NCI-H2107 (cell line): Measurements from ENCODE around the gene NANOG.
"Not testable (repeated sequence)": the region's sequence is repeated elsewhere in the genome, so short reads cannot be mapped to it uniquely, and the experiment has no call there.

ENCODE experiments used
- DNase-seq: peaks from one replicate; lab custom pipeline; 2025; lab: John Stamatoyannopoulos, UW

Gene NANOG

DNA sequence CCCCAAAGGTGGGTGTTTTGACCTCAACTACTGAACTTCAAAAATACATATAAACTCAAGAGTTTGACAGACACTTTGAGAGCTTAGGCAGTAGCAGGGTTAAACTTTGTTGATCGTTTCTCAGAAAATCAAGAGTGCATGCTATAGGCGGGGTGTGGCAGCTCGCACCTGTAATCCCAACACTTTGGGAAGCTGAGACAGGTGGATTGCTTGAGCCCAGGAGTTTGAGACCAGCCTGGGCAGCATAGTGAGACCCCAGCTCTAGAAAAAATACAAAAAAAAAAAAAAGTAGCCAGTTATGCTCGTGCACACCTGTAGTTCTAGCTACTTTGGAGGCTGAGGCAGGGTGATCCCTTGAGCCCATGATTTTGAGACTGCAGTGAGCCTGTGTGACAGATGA lies 12.3 kb downstream of the NANOG start:
- DNase-seq: no peak

DNA sequence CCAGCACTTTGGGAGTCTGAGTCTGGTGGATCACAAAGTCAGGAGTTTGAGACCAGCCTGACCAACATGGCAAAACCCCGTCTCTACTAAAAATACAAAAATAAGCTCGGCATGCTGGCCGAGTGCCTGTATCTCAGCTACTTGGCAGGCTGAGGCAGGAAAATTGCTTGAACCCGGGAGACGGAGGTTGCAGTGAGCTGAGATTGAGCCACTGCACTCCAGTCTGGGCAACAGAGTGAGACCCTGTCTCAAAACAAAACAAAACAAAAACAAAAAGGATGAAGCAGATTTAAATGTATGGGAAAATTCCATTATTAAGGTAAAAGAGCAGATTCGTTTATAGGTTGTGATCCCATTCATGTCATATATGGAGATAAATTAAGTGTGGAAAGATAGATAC lies 17.1 kb downstream of the NANOG start:
- DNase-seq: not testable (repeated sequence)

DNA sequence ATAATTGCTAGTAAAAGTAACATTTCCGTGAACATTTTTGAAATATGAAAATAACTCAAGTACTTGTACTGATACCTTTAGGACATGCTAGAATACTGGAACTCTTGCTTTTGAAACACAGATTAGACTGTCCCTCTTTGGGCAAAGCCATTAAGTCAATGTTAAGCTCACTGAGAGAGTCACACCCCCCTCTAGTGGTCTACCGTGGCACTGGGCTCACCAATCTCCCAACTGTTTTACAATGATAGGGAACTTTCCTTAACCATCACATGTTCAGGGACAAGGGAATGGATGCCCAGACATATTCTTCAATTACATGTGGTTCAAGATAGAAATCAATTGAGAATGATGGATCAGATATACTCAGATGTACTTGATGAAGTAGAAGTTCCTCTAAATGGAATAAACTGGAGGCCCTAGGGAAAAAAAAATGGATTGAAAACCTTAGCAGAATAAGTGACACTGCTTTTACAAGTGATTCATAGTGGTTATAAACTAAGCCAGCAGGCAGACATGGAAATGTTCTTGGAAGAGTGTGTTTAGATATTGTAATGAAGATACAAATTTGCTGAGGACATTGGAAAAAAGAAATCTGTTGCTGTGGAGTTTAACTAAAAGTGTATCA lies 17.8 kb downstream of the NANOG start:
- DNase-seq: no peak

DNA sequence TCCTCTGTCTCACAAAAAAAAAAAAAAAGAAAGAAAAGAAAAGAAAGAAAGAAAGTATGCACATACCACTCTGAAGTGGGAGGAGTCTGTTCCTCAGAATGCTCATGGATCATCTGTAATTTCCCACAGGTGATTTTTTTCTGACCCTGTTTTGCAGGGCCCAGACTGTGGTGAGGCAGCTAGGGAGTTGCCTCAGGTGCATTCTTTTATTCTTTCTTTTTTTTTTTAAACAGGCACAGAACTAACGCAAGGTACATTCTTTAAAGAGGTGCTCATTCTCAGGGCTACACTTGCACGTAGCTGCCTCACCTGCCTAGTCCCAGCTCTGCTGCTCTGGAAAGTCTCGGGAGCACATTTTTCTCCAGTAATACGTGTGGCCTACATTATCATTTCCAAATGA lies 36.6 kb downstream of the NANOG start:
- not testable (repeated sequence) for DNase-seq

DNA sequence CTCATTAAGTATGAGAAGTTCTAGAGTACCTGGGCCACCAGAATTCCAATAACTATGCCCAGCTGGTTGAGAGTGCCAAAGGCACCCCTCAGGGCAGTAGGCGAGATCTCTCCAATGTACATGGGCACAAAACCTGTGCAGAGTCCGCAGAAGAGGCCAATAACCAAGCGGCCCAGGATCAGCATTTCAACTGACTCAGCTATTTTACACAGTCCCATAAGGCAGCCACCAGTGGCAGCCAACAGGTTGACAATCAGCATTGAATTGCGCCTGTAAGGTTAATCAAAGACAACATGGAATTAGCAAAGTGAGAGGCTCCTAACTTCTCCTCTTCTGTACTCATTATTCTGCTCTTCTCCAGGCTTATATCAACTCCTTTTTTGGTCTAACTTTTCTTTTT lies 40.5 kb downstream of the NANOG start:
- not testable (repeated sequence) for DNase-seq

DNA sequence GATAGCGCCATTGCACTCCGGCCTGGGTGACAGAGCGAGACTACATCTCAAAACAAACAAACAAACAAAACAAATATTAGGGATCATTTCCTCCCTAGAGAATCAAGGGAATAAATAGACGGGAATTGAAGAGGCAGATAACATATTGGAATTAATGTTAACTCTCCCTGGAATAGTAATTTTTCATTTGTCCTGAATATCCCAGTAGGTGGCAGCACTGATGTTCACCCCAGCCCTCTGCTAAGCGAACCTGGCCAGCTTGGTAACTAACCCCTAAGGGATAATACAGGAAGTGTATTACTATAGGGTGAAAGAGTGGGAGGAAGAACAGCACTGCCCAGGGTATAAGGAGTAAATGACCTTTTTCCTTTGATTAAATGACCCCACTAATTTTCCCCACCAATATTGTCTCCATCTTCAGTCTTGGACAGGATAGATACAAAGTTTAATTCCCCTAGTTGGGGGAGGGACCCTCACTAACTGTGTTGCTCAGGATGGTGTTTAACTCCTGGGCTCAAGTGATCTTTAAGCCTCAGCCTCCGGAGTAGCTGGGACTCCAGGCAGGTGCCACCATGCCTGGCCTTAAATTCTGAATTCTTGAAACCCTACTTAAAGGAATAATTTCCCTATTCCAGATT lies 43.0 kb downstream of the NANOG start:
- DNase-seq: no peak

DNA sequence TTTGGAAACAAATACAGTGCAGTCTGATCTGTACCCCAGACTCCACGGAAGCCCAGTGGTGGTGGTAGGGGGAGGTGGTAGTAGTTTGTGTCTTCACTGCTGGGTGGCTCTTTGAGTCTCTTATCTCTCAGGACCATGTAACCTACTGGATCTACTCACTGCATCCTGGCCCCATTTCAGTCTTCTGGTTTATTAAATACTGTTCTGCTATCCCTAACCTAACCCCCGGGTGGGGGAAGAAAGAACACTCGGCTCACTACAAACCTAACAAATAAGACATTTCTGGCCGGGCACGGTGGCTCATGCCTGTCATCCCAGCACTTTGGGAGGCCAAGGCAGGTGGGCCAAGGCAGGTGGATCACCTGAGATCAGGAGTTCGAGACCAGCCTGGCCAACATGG lies 44.0 kb downstream of the NANOG start:
- not testable (repeated sequence) for DNase-seq

DNA sequence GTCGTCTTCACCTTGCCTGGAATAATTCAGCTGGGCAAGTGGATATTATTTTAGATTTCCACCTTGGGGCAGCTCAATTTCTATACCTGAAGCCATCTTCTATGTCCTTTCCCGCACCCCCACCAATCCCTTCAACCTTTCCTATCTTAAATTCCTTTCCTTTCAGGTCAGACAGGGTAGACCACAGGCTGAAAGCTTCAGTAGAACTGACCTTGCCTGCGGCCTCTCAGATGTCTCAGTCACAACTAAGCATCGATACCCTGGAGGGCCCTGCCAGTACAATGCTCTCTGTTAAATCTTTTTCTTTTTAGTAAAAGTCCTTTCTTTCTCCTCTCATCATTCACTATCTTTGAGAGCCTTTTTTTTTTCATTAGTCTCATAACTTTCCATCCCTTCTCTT lies 44.6 kb downstream of the NANOG start:
- no peak for DNase-seq

DNA sequence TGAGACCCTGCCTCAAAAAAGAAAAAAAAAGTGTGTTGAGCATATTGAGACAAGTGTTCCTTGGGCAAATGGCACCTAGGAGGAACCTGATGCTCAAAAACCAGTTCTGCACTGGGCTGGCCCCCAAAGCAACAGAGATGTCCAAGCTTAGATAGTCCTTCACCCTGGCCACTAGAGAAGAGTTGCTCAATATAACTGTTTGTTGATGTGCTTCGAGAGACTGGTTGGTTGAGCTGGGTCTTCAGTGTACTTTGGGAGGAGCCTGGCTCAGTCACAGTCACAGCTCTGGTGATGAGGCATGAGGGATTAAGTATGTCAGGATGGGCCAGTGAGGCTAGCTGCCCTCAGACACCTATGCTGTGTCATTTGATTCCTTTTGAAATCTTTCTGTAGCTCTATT lies 45.5 kb downstream of the NANOG start:
- no peak for DNase-seq

DNA sequence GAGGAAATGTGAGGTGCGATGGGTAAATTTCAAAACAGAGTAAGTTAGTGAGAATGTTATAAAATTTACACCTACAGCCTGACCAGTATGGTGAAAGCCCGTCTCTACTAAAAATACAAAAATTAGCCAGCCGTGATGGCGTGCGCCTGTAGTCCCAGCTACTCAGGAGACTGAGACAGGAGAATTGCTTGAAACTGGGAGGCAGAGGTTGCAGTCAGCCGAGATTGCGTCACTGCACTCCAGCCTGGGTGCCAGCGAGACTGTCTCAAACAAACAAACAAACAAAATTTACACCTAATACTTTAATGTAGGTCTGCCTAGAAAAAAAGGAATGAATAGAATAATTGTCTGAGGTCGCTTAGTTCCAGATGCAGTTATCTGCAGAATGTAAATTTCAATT lies 45.9 kb downstream of the NANOG start:
- DNase-seq: no peak

DNA sequence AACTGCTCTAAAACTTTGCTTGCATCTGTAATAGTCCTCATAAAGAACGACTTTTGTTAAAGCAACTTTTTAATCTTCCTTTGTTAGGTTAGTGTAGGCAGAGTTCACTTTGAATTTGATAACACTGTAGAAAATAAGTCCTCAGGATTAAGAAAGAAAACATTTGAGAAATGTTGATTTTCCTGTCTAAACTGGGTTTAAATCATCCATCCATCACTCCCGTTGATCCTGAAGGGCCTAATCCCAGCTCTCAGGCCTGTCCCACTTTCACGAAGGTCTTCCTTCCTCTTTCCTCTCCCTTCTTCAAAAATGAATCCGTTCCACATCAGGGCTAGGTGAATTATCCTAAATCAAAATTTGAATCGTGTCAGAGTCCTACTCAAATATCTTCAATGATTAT lies 46.6 kb downstream of the NANOG start:
- no peak for DNase-seq

DNA sequence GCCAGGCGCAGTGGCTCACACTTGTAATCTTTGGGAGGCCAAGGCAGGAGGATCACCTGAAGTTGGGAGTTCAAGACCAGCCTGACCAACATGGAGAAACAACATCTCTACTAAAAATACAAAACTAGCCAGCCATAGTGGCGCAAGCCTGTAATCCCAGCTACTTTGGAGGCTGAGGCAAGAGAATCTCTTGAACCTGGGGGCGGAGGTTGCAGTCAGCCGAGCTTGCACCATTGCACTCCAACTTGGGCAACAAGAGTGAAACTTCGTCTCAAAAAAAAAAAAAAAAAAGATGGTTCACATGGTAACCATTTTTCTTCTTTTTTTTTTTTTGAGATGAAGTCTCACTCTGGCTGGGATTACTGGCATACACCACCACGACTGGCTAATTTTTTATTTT lies 48.2 kb downstream of the NANOG start:
- no peak for DNase-seq

DNA sequence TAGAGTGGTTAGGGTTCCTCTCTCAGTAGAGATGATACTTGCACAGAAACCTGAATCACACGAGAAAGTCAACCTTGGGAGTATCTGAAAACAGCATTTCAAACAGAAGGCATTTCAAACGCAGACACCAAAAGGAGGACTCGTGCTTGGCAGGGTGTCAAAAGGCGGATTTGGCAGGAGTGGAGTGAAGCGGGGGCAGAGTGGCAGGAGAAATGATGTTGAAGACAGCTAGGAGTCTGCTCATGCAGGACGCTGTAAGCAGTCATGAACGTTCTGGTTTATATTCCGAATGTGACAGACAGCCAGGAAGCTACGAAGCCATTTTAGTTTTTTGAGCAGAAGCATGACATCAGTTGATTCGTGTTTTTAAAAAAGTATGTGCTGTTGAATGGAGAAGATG lies 50.0 kb downstream of the NANOG start:
- DNase-seq: not testable (repeated sequence)

DNA sequence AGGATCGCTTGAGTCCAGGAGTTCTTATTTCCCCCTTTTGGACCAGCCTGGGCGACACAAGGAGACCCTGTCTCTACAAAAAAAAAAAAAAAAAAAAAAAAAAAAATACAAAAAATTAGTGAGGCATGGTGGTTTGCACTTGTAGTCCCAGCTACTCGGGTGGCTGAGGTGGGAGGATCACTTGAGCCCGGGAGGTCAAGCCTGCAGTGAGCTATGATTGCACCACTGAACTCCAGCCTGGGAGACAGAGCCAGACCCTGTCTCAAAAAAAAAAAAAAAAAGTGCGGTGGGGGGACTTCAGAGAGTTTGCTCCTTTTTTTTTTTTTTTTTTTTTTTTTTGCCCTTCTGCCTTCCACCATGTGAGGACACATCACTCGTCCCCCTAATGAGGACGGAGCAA lies 50.6 kb downstream of the NANOG start:
- DNase-seq: not testable (repeated sequence)

DNA sequence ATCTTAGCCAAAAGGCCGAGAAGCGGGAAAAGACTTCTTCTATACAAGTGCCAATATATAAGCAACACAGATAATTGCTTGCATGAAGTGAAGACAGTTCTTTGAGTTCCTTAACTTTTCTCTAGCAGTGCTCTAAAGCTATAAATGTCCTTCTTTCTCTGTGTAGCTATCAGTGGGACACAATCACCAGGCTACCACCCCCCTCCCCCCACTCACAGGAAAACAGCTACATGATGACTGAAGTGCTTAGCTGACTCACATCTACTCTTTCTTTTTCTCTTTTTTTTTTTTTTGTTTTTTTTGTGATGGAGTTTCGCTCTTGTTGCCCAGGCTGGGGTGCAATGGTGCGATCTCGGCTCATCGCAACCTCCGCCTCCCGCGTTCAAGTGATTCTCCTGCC lies 53.2 kb downstream of the NANOG start:
- not testable (repeated sequence) for DNase-seq

DNA sequence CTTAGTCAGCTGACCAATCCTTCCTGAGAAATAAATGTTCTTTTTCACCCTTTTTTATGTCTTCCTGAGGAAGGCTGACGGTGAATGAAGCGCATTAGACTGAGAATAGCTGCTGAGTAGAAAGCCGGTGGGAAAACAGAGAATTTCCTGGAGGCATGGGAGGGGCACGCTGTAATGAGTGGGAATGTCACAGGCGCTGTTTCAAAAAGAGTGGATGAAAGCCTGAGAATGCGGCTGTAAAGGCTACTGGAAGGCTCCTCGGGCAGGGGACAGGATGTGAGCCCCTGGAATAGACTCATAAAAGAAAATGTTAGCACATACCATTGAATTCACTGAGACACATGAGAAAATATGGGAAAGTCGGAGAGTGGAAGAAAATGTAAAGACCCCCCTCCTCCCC lies 53.9 kb downstream of the NANOG start:
- DNase-seq: not testable (repeated sequence)

DNA sequence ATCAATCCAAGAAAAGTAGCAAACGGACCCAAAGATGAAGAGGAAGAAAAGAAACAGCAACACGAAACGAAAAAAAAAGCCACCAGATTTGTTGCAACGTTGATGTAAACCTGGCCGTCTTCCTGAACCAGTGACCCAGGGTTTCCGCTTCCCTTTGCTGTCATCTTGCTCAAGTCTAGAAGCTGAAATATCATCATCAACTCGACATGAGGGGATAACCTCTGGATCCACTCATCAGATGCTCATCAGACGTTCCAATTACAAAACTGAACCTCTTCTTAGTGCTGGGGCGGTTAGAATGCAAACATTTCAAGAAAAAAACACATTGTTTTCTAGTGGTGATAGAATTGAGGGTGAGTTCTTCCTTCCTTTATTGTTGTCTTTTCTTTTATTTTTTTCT lies 54.4 kb downstream of the NANOG start:
- DNase-seq: not testable (repeated sequence)

DNA sequence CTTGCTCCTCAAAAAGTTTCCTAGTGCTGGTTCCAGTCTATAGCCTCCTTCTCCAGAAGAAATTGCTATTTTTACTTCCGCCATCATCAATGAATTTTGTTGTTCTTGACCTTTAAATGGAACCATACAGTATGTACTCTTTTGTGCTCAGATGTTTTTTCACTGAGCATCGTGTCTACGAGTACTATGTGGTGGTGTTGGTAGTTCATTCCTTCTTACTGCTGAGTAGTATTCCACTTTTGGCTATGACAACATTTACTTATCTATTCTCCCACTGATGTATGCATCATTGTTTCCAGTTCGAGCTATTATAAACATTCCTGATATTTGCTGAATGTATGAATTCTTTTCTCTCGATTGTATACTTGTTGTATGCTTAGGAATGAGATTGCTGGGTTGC lies 54.9 kb downstream of the NANOG start:
- no peak for DNase-seq

DNA sequence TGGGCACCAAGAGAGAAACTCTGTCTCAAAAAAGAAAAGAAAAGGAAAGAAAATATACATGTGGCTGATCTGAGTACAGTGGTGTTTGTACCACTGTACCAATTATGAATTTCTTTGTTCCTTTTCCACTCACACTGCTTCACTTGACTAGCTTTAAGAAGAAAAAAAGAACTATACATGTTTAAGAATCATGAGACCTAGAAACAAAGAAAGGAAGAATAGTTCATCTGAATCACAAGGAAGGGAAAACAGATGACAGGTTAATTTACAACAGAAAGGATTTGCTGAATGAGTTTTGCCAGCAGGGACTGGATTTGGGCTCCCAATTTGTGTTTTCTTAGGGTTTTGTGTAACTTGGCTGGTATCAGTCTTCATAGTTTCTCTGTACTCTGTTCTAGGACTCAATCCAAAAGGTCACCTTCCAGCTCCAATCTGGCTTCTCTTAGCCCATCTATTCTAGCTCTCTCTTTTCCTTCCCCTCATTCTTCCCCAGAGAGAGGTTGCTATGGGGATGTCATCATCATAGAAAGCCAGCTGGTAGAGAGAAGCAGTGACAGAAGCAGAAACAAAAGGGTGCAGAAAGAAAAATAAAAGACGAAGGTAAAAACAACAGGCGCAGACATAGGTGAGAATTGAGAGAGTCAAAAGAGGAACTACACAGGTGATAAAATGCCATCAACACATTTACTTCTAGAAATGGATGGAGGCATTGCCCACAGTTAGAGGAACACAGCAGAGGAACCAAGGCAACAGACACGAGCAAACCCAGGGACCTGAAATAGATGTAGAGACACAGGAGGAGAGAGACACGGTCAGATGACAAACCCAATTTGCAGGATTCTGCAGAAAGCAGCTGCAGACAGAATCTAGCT lies 58.3 kb downstream of the NANOG start:
- DNase-seq: not testable (repeated sequence)

DNA sequence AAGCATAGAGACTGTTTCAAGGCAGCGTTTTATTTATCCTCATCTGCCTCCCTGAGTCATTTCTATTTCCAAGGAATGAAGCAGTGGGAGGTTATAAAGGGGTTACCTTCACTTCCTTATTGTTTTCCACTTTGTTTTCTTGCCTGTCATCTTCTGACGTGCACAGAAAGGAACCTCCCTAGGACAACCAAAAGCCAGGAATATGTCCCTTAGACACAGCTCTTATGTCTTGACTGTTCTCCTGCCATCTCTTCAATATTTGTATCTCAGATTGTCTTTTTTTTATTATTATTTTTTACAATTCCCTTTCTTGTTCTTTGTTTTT lies 58.9 kb downstream of the NANOG start:
- not testable (repeated sequence) for DNase-seq
